HG03280 (cell line): ENCODE data around the gene SNRPA.
"Not testable (repeated sequence)": the region's sequence is repeated elsewhere in the genome, so short reads cannot be mapped to it uniquely, and the experiment has no call there.

Experiments used
- ATAC-seq: cut with Tn5 transposase; IDR thresholded peaks from one replicate; pipeline ENCODE4 v1.9.1; 2021; ENCODE audit warnings: mild to moderate bottlenecking, moderate library complexity; ENCODE audit not compliant: unreplicated experiment

Gene SNRPA

DNA sequence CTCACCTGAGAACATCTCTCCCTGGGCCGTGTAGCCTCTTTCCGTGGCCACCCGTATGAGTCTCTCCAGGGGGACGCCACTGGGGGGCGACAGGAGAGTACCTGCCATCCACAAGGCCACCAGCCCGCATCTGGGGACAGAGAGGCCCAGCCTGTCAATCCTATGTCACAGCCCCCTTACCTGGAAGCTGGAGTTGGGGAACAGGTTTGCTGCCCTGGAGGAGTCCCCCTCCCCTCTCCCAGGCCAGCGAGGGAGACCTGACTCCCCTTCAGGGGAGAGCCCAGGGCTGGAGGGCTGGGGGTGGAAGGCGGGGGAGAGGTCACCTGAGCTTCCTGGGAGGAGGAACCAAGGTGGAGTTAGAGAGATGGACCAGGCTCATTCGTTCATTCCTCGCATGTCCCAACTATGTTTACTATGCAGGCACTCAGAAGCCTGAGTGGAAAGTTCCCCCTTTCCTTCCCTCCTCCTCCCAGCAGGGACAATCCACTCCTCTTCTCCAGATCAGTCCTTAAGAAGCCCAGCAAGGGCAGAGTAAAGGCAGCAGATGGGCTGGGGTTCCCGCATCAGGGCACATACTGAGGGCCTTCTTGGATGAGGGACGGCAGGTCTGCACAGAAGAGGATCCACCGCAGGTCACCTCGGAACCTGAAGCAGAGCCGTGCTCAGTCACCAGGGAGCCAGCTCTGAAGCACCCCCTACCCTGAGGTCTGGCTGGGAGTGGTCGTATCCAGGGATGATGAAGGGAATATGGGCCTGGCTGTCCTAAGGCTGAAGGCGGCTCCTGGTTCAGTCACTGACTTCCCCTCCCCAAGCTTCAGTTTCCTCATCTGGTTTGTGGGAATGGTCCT, 6.2 kb upstream of the SNRPA start:
- no peak for ATAC-seq

- no peak for ATAC-seq
Measured at GRCh38 chr19:40745402-40745780, 5.6 kb upstream of the SNRPA start.

DNA sequence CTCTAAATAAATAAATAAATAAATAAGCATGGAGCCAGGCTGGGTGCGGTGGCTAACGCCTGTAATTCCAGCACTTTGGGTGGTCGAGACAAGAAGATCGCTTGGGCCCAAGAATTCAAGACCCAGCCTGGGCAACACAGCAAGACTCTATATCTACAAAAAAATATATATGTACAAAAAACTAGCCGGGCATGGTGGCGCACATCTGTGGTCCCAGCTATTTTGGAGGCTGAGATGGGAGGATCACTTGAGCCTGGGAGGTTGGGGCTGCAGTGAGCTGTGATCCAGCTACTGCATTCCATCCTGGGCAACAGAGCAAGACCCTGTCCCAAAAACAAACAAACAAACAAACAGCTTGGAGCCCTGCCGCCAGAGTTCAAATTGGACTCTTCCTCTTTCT, 3.5 kb upstream of the SNRPA start:
- no peak for ATAC-seq

DNA sequence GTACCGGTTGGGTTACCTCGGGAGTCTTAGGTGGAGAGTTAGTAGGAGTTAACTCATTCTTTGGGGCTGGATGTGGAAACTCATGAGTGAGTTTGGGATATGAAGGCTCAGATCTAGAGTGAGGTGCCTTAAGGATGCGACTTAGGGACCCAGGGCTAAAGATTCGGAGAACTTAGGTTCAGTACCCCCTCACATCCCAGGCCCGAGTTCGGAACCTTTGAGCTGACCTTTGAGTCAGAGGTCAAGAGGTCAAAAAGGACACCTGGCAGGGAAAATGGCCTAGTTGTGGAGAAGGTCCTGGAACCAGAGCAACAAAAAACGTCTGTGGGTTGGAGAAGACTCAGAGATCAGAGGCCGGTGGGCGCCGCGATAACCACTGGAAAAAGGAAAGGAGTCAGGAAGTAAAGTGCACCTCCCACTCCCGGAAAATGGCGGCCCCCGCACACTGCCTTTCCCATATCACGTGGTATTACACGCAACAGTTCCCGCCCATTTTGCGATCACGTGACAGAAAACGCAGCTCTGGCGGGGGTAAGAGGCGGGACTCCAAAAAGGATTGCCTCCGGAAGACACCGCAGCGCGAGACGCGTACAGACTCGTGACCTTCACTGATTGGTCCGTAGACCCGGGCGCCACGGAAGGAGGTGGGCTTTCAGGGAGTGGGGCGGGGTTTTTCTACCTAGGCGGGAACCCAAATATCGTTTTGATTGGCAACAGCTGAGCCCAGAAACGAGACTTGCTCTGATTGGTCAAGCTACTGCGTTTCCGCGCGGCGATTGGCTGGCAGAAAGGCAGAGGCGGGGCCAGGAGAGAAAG, 737 bp upstream of the SNRPA start, which contains the start of gene ACTMAP:
TSS of gene ACTMAP (minus strand) at position 420 of the 816 bp plus-strand sequence. CDS start 674 bp downstream, outside the sequence.
- ATAC-seq, result peak; percentile 87

- no peak for ATAC-seq
Measured at GRCh38 chr19:40752257-40752781, 1.3 kb downstream of the SNRPA start.

DNA sequence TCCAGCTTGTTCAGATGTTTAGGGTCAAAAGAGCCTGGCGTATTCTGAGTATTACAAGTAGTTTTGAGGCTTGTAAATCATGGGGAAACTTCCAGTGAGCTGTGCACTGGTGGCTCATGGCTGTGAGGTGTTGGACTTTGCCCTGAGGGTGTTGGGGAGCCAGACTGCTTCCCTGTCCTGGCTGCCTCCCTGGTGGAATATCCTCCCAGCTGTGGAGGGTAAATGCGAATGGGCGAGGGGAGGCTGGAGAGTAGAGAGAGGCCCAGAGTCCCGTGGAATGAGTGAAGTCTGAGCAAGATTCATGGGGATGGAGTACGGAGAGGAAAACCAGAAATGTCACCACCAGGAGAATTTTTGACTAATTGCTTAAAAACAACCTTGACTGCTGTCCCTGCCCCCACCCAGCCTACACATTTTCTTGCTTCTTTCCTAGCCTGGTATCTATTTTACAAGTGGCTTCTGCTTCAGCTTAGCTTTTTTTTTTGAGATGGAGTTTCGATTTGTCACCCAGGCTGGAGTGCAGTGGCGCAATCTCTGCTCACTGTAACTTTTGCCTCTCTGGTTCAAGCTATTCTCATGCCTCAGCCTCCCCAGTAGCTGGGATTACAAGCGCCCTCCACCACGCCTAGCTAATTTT, 3.7 kb downstream of the SNRPA start:
- ATAC-seq, result no peak

DNA sequence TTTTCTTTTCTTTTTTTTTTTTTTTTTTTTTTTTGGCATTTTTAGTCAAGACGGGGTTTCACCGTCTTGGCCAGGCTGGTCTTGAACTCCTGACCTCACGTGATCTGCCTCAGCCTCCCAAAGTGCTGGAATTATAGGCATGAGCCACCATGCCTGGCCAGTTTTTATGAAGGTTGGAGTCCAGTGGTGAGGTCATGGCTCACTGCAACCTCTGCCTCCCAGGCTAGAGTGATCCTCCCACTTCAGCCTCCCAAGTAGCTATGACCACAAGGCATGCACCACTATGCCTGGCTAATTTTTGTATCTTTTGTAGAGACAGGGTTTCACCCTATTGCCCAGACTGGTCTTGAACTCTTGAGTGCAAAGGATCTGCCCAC, 4.2 kb downstream of the SNRPA start:
- ATAC-seq, result no peak

GRCh38 chr19:40755791-40756190, 4.8 kb downstream of the SNRPA start:
- ATAC-seq, result no peak

- no peak for ATAC-seq
Measured at GRCh38 chr19:40756502-40757110, 5.6 kb downstream of the SNRPA start.

- ATAC-seq, result no peak
Measured at GRCh38 chr19:40758491-40758890, 7.5 kb downstream of the SNRPA start.

- ATAC-seq, result no peak
Measured at GRCh38 chr19:40759352-40759751, 8.3 kb downstream of the SNRPA start.

DNA sequence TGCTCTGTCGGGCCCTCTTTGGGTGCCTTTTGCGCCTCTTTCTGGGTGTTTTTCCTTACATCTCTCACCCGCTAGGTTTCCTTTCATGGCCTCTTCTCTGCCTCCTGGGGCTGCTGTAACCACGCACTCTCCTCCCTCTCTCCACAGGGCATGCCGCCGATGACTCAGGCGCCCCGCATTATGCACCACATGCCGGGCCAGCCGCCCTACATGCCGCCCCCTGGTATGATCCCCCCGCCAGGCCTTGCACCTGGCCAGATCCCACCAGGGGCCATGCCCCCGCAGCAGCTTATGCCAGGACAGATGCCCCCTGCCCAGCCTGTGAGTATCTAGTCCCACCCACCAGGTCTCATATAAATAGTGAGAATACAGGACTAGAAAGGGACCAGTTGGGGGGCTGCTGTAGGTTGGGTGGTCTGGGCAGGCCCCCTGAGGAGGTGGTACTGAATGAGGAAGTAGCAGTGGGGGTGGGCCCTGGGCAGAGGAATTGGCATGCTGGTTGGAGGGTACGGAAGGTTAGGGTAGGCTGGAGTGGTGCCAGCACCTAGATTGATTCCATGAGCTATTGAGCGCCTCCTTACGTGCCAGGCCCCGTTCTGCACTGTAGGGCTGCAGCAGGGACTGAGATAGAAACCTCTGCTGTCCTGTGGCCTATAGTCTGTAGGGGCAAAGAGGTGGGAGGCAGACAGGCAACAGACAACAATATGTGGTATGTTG, 11.9 kb downstream of the SNRPA start:
- no peak for ATAC-seq

DNA sequence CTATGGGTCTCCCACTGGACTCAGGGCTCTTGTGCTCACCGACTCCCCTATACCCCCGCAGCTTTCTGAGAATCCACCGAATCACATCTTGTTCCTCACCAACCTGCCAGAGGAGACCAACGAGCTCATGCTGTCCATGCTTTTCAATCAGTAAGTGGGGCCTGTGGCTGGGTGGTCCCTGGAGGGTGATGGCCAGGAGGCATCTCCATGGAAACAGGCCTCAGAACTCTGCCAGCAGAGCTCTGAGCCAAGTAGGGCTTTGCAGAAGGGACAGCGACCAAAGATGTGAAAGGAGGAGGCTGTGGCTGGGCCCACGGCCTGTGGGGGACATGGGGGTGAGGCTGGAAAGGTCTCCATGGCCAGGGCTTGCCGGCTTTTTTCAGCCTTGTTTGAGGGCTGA, 12.5 kb downstream of the SNRPA start:
- ATAC-seq, result no peak

GRCh38 chr19:40763963-40764362, 13.0 kb downstream of the SNRPA start:
- no peak for ATAC-seq

GRCh38 chr19:40766385-40766784, 15.4 kb downstream of the SNRPA start:
- ATAC-seq, result not testable (repeated sequence)

- ATAC-seq, result no peak
Measured at GRCh38 chr19:40768869-40769268, 17.9 kb downstream of the SNRPA start.

- not testable (repeated sequence) for ATAC-seq
Measured at GRCh38 chr19:40771101-40771862, 20.3 kb downstream of the SNRPA start.

- ATAC-seq, result no peak
Measured at GRCh38 chr19:40774916-40775631, 24.1 kb downstream of the SNRPA start, which contains the start of gene MIA. Gene MIA, plus strand, starts transcription at chr19:40775521. Its CDS starts 22 bp downstream, at chr19:40775543.

DNA sequence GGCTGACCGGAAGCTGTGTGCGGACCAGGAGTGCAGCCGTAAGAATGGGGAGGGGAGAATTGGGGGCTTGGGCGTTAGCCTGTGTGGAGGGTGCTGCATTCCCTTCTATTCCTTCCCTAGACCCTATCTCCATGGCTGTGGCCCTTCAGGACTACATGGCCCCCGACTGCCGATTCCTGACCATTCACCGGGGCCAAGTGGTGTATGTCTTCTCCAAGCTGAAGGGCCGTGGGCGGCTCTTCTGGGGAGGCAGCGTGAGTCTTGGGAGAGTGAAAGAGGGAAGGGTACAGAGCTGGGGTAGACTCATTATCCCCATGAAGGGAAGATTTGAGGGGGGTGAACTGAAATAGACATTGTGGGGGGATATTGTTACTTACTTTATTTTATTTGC, 24.6 kb downstream of the SNRPA start:
- ATAC-seq, result no peak
